PFSK-1 (cell line): ENCODE data around the gene COL4A2.

Experiments used
- FOXP2 ChIP-seq: optimal IDR thresholded peaks from 2 replicates; pipeline ENCODE3; 2011; ENCODE audit warnings: borderline replicate concordance, control low read depth, inconsistent platforms; ENCODE audit not compliant: insufficient read depth; ENCODE audit errors: extremely low read length, extremely low read depth
- POLR2AphosphoS5 ChIP-seq: IDR thresholded peaks from 2 replicates; pipeline ENCODE4 v1.6.1; 2012; ENCODE audit warnings: low read depth, mild to moderate bottlenecking, control low read depth, low read length, moderate library complexity
- SIN3A ChIP-seq: IDR thresholded peaks from 2 replicates; pipeline ENCODE4 v1.6.1; 2012; ENCODE audit warnings: mild to moderate bottlenecking, low read length, moderate library complexity, borderline replicate concordance; ENCODE audit not compliant: insufficient read depth
- TAF1 ChIP-seq: IDR thresholded peaks from 2 replicates; pipeline ENCODE4 v1.6.1; 2012; ENCODE audit warnings: low read length, control low read depth, borderline replicate concordance; ENCODE audit not compliant: insufficient read depth
- TF ChIP-seq, protein P1 (sequence below), 2 experiments: IDR thresholded peaks; 2 replicates each; pipeline versions ENCODE4 v1.6.1 to v1.8.0; 2011 to 2012; ENCODE audit warnings: low read depth in 2 of 2, low read length in 2 of 2, control low read depth in 1 of 2, inconsistent platforms in 1 of 2, mild to moderate bottlenecking in 1 of 2, moderate library complexity in 1 of 2; ENCODE audit not compliant: insufficient read depth in 1 of 2

The COL4A2 gene

DNA sequence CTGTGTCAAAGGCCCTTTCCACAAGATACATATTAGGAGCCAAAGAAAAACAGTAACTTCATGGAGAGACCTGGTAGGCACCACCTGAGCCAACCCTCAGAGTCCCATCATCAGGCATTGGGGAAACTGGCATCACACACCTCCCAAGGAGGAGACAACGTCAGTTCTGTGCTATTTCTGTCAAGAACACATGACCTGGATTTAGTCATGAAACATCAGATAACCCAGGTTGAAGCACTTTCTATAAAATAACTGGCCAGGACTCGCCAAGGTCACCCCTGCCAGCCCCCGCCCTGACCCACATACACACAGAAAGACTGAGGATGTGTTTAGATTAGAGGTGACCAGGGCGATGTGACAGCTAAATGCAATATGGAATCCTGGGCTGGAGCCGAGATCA lies 35.8 kb upstream of the COL4A2 start:
- TF ChIP-seq SIN3A, result no peak

DNA sequence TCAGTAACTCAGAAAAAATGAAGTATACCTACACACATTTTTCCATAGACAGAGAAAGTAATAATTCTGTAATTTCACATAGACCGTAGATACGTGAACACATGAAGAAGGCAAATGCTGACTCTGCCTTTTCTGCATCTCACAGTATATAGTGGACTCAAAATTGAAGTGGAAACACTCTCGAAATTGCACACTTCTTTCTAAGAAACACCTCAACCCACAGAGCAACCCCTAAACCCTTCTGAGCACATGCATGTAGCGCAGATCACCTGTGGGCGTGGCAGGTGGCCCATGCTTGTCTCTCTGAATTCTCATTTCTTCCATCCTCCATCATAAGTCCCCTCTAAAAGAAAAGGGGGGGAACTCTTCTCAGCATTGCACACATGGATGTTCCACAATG lies 34.9 kb upstream of the COL4A2 start:
- TF ChIP-seq SIN3A, result no peak
- TF ChIP-seq POLR2AphosphoS5, result no peak
- TF ChIP-seq, protein P1, sequence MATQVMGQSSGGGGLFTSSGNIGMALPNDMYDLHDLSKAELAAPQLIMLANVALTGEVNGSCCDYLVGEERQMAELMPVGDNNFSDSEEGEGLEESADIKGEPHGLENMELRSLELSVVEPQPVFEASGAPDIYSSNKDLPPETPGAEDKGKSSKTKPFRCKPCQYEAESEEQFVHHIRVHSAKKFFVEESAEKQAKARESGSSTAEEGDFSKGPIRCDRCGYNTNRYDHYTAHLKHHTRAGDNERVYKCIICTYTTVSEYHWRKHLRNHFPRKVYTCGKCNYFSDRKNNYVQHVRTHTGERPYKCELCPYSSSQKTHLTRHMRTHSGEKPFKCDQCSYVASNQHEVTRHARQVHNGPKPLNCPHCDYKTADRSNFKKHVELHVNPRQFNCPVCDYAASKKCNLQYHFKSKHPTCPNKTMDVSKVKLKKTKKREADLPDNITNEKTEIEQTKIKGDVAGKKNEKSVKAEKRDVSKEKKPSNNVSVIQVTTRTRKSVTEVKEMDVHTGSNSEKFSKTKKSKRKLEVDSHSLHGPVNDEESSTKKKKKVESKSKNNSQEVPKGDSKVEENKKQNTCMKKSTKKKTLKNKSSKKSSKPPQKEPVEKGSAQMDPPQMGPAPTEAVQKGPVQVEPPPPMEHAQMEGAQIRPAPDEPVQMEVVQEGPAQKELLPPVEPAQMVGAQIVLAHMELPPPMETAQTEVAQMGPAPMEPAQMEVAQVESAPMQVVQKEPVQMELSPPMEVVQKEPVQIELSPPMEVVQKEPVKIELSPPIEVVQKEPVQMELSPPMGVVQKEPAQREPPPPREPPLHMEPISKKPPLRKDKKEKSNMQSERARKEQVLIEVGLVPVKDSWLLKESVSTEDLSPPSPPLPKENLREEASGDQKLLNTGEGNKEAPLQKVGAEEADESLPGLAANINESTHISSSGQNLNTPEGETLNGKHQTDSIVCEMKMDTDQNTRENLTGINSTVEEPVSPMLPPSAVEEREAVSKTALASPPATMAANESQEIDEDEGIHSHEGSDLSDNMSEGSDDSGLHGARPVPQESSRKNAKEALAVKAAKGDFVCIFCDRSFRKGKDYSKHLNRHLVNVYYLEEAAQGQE (IDR thresholded peaks at IDR 0.05; ENCODE audit: insufficient read depth in 1 of 2, low read depth in 2 of 2, low read length in 2 of 2), result no peak
- no peak for TF ChIP-seq TAF1
- no peak for TF ChIP-seq FOXP2

GRCh38 chr13:110272651-110273050 lies 34.4 kb upstream of the COL4A2 start:
- TF ChIP-seq SIN3A (no peak), POLR2AphosphoS5 (no peak), FOXP2 (no peak), TAF1 (no peak)
- TF ChIP-seq, protein P1 (IDR thresholded peaks at IDR 0.05; ENCODE audit: insufficient read depth in 1 of 2, low read depth in 2 of 2, low read length in 2 of 2), result no peak

GRCh38 chr13:110273254-110273653 lies 33.8 kb upstream of the COL4A2 start:
- TF ChIP-seq, protein P1 (IDR thresholded peaks at IDR 0.05; ENCODE audit: insufficient read depth in 1 of 2, low read depth in 2 of 2, low read length in 2 of 2), result no peak
- TF ChIP-seq FOXP2 (no peak), POLR2AphosphoS5 (no peak), TAF1 (no peak), SIN3A (no peak)

DNA sequence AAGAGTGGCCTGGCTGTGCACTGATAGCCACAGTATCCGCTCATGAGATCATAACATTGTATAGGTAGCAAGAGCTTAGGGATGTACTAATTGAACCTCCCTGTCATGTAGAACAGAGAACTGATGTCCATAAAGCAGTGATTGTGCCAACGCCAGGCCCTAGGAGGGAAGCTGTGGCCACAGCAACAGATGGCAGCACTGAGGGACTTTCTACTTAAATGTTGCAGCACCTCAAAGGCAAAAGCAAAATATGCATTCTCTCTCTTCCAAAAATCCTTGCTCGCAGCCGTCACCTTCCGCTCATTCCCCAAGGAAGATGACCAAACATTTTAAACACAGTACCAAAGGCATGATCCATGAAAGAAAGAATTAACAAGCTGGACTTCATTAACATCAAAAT lies 32.4 kb upstream of the COL4A2 start:
- TF ChIP-seq FOXP2 (no peak), SIN3A (no peak), TAF1 (no peak), POLR2AphosphoS5 (no peak)
- TF ChIP-seq, protein P1 (IDR thresholded peaks at IDR 0.05; ENCODE audit: insufficient read depth in 1 of 2, low read depth in 2 of 2, low read length in 2 of 2), result no peak
